ACHN (cell line): Measurements from ENCODE around the gene CCDC60.

Experiments
- DNase-seq: peaks from one replicate; pipeline ENCODE4 v3.0.0-alpha.2; 2015
- in situ Hi-C: cut with HindIII; loops from 2 replicates; pipeline ENCODE4 v1.10.0; 2017; ENCODE audit warnings: low sequenced_read_pairs, low pct_ligation_motif_present, low pct_unique_long_range_greater_than_20kb

Gene CCDC60

DNA sequence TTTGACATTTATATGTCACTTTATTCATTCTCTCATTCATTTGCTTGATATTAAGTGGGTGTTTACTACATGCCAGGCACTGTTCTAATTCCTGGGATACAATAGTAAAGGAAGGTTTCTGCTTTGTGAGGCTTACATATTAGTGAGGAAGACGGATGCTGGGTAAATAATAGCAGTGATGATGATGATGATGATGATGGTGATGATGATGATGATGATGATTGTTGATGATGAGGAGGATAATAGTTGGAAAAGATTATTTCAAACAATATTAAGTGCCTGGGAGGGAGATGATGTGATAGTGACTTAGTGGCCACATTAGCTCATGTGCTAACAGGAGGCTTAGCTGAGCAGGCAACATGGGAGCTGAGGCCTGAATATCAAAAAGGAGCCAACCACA lies 239.7 kb downstream of the CCDC60 start:
- no peak for DNase-seq
- in situ Hi-C loops, result no loop called here

DNA sequence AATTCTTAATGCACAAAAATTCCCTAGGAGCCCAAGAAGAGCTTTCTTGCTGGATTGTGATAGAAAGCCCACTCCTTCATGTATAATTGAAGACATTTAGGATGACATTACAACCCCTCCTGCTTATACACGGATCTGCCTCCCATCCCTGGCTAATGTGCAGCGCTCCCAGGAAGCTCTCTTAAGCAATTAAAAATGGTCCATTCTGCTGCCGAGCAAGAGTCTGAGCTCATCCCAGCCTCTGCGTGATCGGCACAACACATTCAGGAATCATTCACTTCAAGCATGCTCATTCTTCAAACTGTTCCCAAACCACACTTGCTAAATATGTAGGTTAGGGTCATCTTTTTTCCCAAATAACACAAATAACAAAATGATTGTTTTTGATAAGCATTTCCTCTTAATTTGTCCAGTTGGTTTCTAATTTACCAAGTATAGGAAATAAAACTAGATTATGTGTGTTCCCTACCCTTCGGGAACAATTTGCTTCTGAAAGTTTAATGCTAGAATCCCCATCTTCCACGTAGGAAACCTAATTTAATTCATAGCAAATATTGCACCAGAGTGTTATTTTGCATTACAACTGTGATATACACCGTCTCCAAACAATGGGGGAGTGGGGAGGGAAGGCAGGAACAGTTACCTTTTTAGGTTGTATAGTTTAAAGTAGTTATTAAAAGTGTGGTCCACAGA lies 241.7 kb downstream of the CCDC60 start:
- no peak for DNase-seq
- in situ Hi-C loops, result no loop called here

DNA sequence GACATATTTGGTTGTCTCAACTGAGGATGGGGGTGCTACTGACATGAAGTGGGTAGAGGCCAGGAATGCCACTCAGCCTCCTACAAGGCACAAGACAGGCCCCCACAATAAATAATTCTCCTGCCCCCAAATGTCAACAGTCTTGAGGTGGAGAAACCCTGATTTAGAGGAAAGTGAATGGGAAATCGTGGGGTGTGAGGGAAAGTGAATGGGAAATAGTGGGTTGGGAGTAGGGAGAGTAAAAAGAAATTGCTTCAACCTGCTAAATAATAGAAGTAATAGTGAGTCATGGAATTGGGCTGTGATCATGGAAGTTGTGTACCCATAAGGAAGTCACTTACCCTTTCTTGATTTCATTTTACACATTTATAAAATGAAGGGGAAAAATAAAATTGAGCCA lies 242.4 kb downstream of the CCDC60 start:
- in situ Hi-C loops, result no loop called here
- no peak for DNase-seq

DNA sequence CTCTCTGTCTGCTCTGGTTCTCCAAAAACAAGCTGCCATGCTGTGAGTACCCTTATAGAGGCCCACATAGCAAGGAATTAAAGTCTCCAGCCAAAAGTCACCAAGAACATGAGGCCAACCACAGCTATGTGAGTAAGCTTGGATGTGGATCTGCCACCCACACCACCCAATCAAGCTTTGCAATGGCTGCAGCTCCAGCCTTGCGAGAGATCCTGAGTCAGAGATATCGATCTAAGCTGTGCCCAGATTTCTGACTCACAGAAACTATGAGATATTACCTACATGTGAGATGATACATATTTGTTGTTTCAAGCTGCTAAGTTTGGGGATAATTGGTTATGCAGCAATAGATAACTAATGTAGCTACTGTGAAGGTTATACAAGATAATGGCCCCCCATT lies 243.6 kb downstream of the CCDC60 start:
- in situ Hi-C loops, result no loop called here
- DNase-seq, result no peak

DNA sequence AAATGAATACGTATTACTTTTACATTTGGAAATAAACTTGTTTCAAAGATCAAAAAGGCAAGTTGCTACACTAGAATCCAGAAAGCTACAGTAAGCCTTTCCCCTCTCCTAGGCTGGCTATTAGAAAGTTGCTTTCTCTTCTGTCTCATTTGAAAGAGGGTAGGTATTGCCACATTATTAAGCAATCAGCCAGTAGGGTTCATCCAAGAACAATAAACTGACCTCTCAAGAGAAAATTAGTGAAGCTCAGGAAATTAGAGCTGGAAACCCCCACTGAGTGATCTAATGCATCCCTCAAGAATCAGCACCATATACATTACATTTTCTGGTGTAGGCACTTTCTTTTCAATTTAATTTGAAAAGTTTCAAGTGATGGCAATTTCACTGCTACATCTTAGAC lies 254.6 kb downstream of the CCDC60 start:
- in situ Hi-C loops, result no loop called here
- DNase-seq, result no peak

DNA sequence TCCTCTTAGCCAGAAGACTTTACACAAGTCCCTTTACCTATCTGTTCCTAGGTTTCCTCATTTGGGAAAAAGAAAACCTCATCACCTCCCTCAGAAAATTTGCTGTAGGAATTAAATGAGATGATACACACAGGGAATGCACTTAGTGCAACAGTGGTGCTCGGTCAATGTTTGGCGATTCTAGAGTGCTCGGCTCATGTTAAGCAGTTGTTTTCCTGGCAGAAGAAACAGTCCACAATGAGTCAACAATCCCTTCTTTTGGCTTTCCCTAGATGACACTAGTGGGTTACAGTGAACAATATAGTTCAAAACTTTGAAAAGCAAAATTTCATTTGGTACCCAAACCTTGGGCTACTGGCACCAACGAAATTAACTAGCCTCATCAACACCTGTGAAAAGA lies 255.1 kb downstream of the CCDC60 start:
- no peak for DNase-seq
- in situ Hi-C loops, result no loop called here
